ENCODE data around the gene NELL1. TPM values are rescaled to one million over a fixed set of nuclear protein-coding genes. Genes with fewer than 3 reads are reported as not detected.

The NELL1 gene
- total RNA-seq (not detected), total RNA-seq (0 to 0.18 (median 0) reads per million in 172 experiments)
- polyA plus RNA-seq (2013, experiment 1 of 2): not detected
- polyA plus RNA-seq (2013, experiment 2 of 2): 0.16 TPM

GRCh38 chr11:20668844-20669819 is at the start of gene NELL1:
TSS of gene NELL1 (plus strand) at chr11:20669586.
- intact Hi-C loops (cut with DNase I, micrococcal nuclease): no loop called here
- no peak for DNase-seq
- Mint-ChIP-seq H3K9me3 (no peaks in the 10 kb centered on the region), H3K36me3 (ENCODE audit: low read depth) (no peaks in the 10 kb centered on the region), H3K4me3 (no peak within 1 kb of the TSS), H3K27ac (no peak within 1 kb of the TSS), H3K27me3 (peaks cover 85% of the 10 kb centered on the region), H3K4me1 (ENCODE audit: low read depth) (peaks cover 9% of the 10 kb centered on the region)
- POLR2A ChIA-PET: no interaction called here
- H3K27me3 ChIP-seq (ENCODE audit: control insufficient read depth in 1 of 2, insufficient read depth in 2 of 2, low read length in 2 of 2): peaks cover 38 to 71% of the 10 kb centered on the region in 2 experiments
- CTCF ChIA-PET: no interaction called here
- no peak for ATAC-seq (ENCODE audit: poor library complexity)
- no peak for TF ChIP-seq CTCF (IDR thresholded peaks at IDR 0.05)
- no peaks in the 10 kb centered on the region for H3K36me3 ChIP-seq (ENCODE audit: insufficient read depth, low read length)
- H3K4me1 ChIP-seq (ENCODE audit: insufficient read depth, low read length): peaks cover 3% of the 10 kb centered on the region
- H3K4me3 ChIP-seq (ENCODE audit: low read length): no peak within 1 kb of the TSS
- H3K9me3 ChIP-seq (ENCODE audit: control insufficient read depth in 1 of 2, insufficient read depth in 1 of 2, low read length in 2 of 2): peaks cover 0 to 12% of the 10 kb centered on the region in 2 experiments
- H3K27ac ChIP-seq (ENCODE audit: low read depth in 1 of 2, low read length in 2 of 2): no peak within 1 kb of the TSS

DNA sequence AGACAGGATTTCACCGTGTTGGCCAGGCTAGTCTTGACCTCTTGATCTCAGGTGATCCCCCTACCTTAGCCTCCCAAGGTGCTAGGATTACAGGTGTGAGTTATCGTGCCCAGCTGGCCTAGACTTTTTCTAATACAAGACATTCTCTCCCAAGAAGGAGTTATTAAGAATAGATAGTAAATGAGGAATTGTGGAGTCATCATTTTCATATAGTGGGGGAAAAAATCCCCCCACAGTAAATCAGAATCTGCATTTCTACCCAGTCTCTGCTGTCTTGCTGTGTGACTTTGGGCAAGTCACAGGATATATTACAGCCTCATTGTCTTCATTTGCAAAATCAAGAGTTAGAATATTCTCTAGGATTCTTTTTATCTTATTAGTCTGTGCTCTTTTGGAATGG is 48.4 kb upstream of the NELL1 start:
- ChIA-PET POLR2A (no interaction called here), CTCF (no interaction called here)
- Histone ChIP-seq H3K27ac (ENCODE audit: low read depth in 1 of 2, low read length in 2 of 2) (no peak overlapping the region), H3K27me3 (ENCODE audit: control insufficient read depth in 1 of 2, insufficient read depth in 2 of 2, low read length in 2 of 2) (peaks cover 5 to 9% of the 10 kb centered on the region in 2 experiments), H3K36me3 (ENCODE audit: insufficient read depth, low read length) (no peaks in the 10 kb centered on the region), H3K4me1 (ENCODE audit: insufficient read depth, low read length) (no peaks in the 10 kb centered on the region), H3K9me3 (ENCODE audit: control insufficient read depth in 1 of 2, insufficient read depth in 1 of 2, low read length in 2 of 2) (no peaks in the 10 kb centered on the region), H3K4me3 (ENCODE audit: low read length) (no peak overlapping the region)
- Mint-ChIP-seq H3K4me3 (no peak overlapping the region), H3K9me3 (no peaks in the 10 kb centered on the region), H3K4me1 (ENCODE audit: low read depth) (no peaks in the 10 kb centered on the region), H3K36me3 (ENCODE audit: low read depth) (no peaks in the 10 kb centered on the region), H3K27ac (no peak overlapping the region), H3K27me3 (peaks cover 33% of the 10 kb centered on the region)
- DNase-seq (no peak), ATAC-seq (ENCODE audit: poor library complexity) (no peak)
- TF ChIP-seq CTCF (IDR thresholded peaks at IDR 0.05): no peak
- intact Hi-C loops (cut with DNase I, micrococcal nuclease): no loop called here

DNA sequence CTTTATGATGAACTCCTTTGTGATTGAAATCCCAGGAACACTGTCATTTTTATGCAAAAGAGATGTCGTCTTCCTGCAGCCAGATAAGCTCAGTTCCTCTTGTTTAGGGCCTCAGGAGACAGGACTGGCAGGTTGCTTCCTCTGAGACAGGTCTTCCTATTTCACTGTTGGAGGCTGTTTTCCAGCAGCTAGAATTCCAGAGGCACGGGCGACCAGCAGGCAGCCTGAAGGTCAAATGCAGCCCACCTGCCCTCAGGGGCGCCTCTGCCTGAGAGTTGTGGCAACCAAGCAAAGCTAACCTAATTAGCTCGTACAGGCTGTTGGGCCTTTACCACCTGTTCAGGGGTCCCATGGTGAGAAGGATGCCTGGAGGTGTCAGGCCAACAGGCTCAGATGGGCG is 47.7 kb upstream of the NELL1 start:
- Histone ChIP-seq H3K27me3 (ENCODE audit: control insufficient read depth in 1 of 2, insufficient read depth in 2 of 2, low read length in 2 of 2) (peaks cover 2 to 6% of the 10 kb centered on the region in 2 experiments), H3K27ac (ENCODE audit: low read depth in 1 of 2, low read length in 2 of 2) (no peak overlapping the region), H3K4me3 (ENCODE audit: low read length) (no peak overlapping the region), H3K9me3 (ENCODE audit: control insufficient read depth in 1 of 2, insufficient read depth in 1 of 2, low read length in 2 of 2) (no peaks in the 10 kb centered on the region), H3K36me3 (ENCODE audit: insufficient read depth, low read length) (no peaks in the 10 kb centered on the region), H3K4me1 (ENCODE audit: insufficient read depth, low read length) (no peaks in the 10 kb centered on the region)
- intact Hi-C loops (cut with DNase I, micrococcal nuclease): no loop called here
- POLR2A ChIA-PET: no interaction called here
- DNase-seq (no peak), ATAC-seq (ENCODE audit: poor library complexity) (no peak)
- TF ChIP-seq CTCF (IDR thresholded peaks at IDR 0.05): no peak
- Mint-ChIP-seq H3K27ac (no peak overlapping the region), H3K4me1 (ENCODE audit: low read depth) (no peaks in the 10 kb centered on the region), H3K9me3 (no peaks in the 10 kb centered on the region), H3K27me3 (peaks cover 32% of the 10 kb centered on the region), H3K36me3 (ENCODE audit: low read depth) (no peaks in the 10 kb centered on the region), H3K4me3 (no peak overlapping the region)
- CTCF ChIA-PET: no interaction called here
